ENCODE measurements around the gene ZNF335. TPM values are rescaled to one million over a fixed set of nuclear protein-coding genes. Genes with fewer than 3 reads are reported as not detected.
"Not testable (repeated sequence)": the region's sequence is repeated elsewhere in the genome, so short reads cannot be mapped to it uniquely, and the experiment has no call there.

ZNF335 gene
- polyA plus RNA-seq, 1 donor, result 14.4 TPM

GRCh38 chr20:45912344-45912682, 59.7 kb downstream of the ZNF335 start:
- DNase-seq, result no peak

GRCh38 chr20:45911486-45912343, 60.3 kb downstream of the ZNF335 start, which contains the start of gene PLTP:
Gene PLTP (minus strand): TSS chr20:45912155. CDS start chr20:45911452, 703 bp downstream.
- DNase-seq, result peak; percentile 73

- peak; percentile 98 for DNase-seq
Measured at GRCh38 chr20:45910670-45911485, 61.1 kb downstream of the ZNF335 start.

- DNase-seq, result no peak
Measured at GRCh38 chr20:45909817-45910669, 62.0 kb downstream of the ZNF335 start.

GRCh38 chr20:45909336-45909808, 62.6 kb downstream of the ZNF335 start:
- no peak for DNase-seq

GRCh38 chr20:45908084-45908483, 63.9 kb downstream of the ZNF335 start:
- no peak for DNase-seq

GRCh38 chr20:45907219-45907948, 64.6 kb downstream of the ZNF335 start:
- DNase-seq, result no peak

GRCh38 chr20:45905505-45906079, 66.4 kb downstream of the ZNF335 start:
- no peak for DNase-seq

- no peak for DNase-seq
Measured at GRCh38 chr20:45904583-45905504, 67.2 kb downstream of the ZNF335 start.

- DNase-seq, result no peak
Measured at GRCh38 chr20:45902199-45902701, 69.8 kb downstream of the ZNF335 start.

GRCh38 chr20:45901332-45901731, 70.7 kb downstream of the ZNF335 start:
- not testable (repeated sequence) for DNase-seq

GRCh38 chr20:45899046-45899835, 72.8 kb downstream of the ZNF335 start:
- no peak for DNase-seq

Other genes with a start within 250 kb of the ZNF335 start
- not detected for gene SPINT4, start 249.9 kb downstream of the ZNF335 start, polyA plus RNA-seq (ENCODE audit: insufficient read length)
- 0.47 TPM for gene WFDC3, start 180.3 kb downstream of the ZNF335 start, polyA plus RNA-seq (ENCODE audit: insufficient read length)
- 34.2 TPM for gene DNTTIP1, start 180.2 kb downstream of the ZNF335 start, polyA plus RNA-seq (ENCODE audit: insufficient read length)
- gene UBE2C, start 159.6 kb downstream of the ZNF335 start, polyA plus RNA-seq (ENCODE audit: insufficient read length), result 84.4 TPM
- 0.47 TPM for gene TNNC2, start 144.9 kb downstream of the ZNF335 start, polyA plus RNA-seq (ENCODE audit: insufficient read length)
- 11.9 TPM for gene SNX21, start 138.4 kb downstream of the ZNF335 start, polyA plus RNA-seq (ENCODE audit: insufficient read length)
- gene ACOT8, start 114.8 kb downstream of the ZNF335 start, polyA plus RNA-seq (ENCODE audit: insufficient read length), result 23.3 TPM
- 5.9 TPM for gene ZSWIM3, start 114.6 kb downstream of the ZNF335 start, polyA plus RNA-seq (ENCODE audit: insufficient read length)
- gene ZSWIM1, start 91.0 kb downstream of the ZNF335 start, polyA plus RNA-seq (ENCODE audit: insufficient read length), result 18.6 TPM
- 6.0 TPM for gene SPATA25, start 84.6 kb downstream of the ZNF335 start, polyA plus RNA-seq (ENCODE audit: insufficient read length)
- gene NEURL2, start 81.0 kb downstream of the ZNF335 start, polyA plus RNA-seq (ENCODE audit: insufficient read length), result 7.3 TPM
- 143 TPM for gene CTSA, start 80.9 kb downstream of the ZNF335 start, polyA plus RNA-seq (ENCODE audit: insufficient read length)
- gene PLTP, start 60.0 kb downstream of the ZNF335 start, polyA plus RNA-seq (ENCODE audit: insufficient read length), result 118 TPM
- 44.9 TPM for gene PCIF1, start 37.5 kb downstream of the ZNF335 start, polyA plus RNA-seq (ENCODE audit: insufficient read length)
- gene MMP9, start 36.7 kb upstream of the ZNF335 start, polyA plus RNA-seq (ENCODE audit: insufficient read length), result 0.35 TPM
- 1.8 TPM for gene SLC12A5, start 57.0 kb upstream of the ZNF335 start, polyA plus RNA-seq (ENCODE audit: insufficient read length)
- gene NCOA5, start 117.8 kb upstream of the ZNF335 start, polyA plus RNA-seq (ENCODE audit: insufficient read length), result 62.3 TPM
- 5.0 TPM for gene CD40, start 146.1 kb upstream of the ZNF335 start, polyA plus RNA-seq (ENCODE audit: insufficient read length)

Data from left kidney (tissue), 2 donors.